Endothelial cell of umbilical vein (primary cell): ENCODE data around the gene KCNJ16.

Source experiments
- EZH2 ChIP-seq: IDR thresholded peaks from 2 replicates; pipeline ENCODE4 v1.6.1; 2012; ENCODE audit warnings: borderline replicate concordance, low read depth, mild to moderate bottlenecking, moderate library complexity, low read length, inconsistent platforms; ENCODE audit not compliant: severe bottlenecking
- FOS ChIP-seq: IDR thresholded peaks from 2 replicates; pipeline ENCODE4 v1.6.1; 2011; ENCODE audit warnings: mild to moderate bottlenecking, low read length, moderate library complexity, borderline replicate concordance; ENCODE audit not compliant: insufficient read depth
- GATA2 ChIP-seq: IDR thresholded peaks from 2 replicates; pipeline ENCODE4 v1.7.0; 2011; ENCODE audit warnings: low read depth, mild to moderate bottlenecking, moderate library complexity, mixed read lengths, low read length; ENCODE audit not compliant: insufficient read length, insufficient read depth
- JUN ChIP-seq: IDR thresholded peaks from 2 replicates; pipeline ENCODE4 v1.6.1; 2011; ENCODE audit warnings: borderline replicate concordance, low read depth; ENCODE audit not compliant: insufficient read length, insufficient read depth
- MYC ChIP-seq: IDR thresholded peaks from one replicate; pipeline ENCODE4 v1.6.1; 2011; ENCODE audit warnings: mild to moderate bottlenecking, low read depth, low read length
- POLR2A ChIP-seq: IDR thresholded peaks from 2 replicates; pipeline ENCODE4 v1.6.1; 2012; ENCODE audit warnings: low read depth, mild to moderate bottlenecking, control low read depth, low read length
- POLR2AphosphoS5 ChIP-seq: IDR thresholded peaks from 2 replicates; pipeline ENCODE4 v1.6.1; 2012; ENCODE audit warnings: low read depth, mild to moderate bottlenecking, control low read depth, low read length, moderate library complexity; ENCODE audit not compliant: insufficient read depth
- TF ChIP-seq, protein P1 (sequence below), 2 donors: IDR thresholded peaks; 1 replicate in 1 of 2; 2 replicates in 1 of 2; pipeline ENCODE4 v1.5.1; 2011; ENCODE audit warnings: low read length in 2 of 2, mild to moderate bottlenecking in 2 of 2, moderate library complexity in 2 of 2, control low read depth in 1 of 2, inconsistent platforms in 1 of 2, low read depth in 1 of 2; ENCODE audit not compliant: insufficient read depth in 1 of 2; ENCODE audit errors: extremely low read depth in 1 of 2
- TF ChIP-seq, protein P2 (sequence below): IDR thresholded peaks from 2 replicates; pipeline ENCODE4 v1.6.1; 2011; ENCODE audit not compliant: insufficient read depth, insufficient read length

DNA sequence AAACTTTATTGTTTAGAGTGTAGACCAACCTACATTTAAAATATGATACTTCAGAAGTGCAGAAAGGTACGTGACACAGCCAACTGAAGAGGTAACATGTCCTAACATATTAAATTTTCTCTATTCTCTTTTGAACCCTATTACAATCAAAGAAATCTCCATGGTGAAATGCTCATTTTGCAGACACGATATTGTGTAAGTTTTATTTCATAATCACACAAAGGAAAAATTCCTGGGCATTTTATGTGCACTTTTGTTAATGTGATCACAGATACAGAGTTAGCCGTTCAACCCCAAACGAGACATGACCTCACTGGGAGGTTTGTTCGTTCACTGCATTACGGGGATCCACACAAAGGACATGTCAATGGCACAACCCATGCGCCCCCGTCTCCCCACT lies 21.8 kb downstream of the KCNJ16 start:
- TF ChIP-seq, protein P1, sequence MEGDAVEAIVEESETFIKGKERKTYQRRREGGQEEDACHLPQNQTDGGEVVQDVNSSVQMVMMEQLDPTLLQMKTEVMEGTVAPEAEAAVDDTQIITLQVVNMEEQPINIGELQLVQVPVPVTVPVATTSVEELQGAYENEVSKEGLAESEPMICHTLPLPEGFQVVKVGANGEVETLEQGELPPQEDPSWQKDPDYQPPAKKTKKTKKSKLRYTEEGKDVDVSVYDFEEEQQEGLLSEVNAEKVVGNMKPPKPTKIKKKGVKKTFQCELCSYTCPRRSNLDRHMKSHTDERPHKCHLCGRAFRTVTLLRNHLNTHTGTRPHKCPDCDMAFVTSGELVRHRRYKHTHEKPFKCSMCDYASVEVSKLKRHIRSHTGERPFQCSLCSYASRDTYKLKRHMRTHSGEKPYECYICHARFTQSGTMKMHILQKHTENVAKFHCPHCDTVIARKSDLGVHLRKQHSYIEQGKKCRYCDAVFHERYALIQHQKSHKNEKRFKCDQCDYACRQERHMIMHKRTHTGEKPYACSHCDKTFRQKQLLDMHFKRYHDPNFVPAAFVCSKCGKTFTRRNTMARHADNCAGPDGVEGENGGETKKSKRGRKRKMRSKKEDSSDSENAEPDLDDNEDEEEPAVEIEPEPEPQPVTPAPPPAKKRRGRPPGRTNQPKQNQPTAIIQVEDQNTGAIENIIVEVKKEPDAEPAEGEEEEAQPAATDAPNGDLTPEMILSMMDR (IDR thresholded peaks at IDR 0.05; ENCODE audit: extremely low read depth in 1 of 2, insufficient read depth in 1 of 2, low read depth in 1 of 2, low read length in 2 of 2), result no peak
- TF ChIP-seq POLR2A (no peak), EZH2 (no peak), POLR2AphosphoS5 (no peak), FOS (no peak), JUN (no peak), MYC (no peak), GATA2 (no peak)
- TF ChIP-seq, protein P2, sequence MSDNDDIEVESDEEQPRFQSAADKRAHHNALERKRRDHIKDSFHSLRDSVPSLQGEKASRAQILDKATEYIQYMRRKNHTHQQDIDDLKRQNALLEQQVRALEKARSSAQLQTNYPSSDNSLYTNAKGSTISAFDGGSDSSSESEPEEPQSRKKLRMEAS, result no peak
